Renal pelvis (tissue), 12 donors: ENCODE data around the gene OST4. TPM values are rescaled to one million over a fixed set of nuclear protein-coding genes. Genes with fewer than 3 reads are reported as not detected.
"Not testable (repeated sequence)": the region's sequence is repeated elsewhere in the genome, so short reads cannot be mapped to it uniquely, and the experiment has no call there.

Experiments used
- DNase-seq: peaks from one replicate; pipeline ENCODE4 v3.0.0-alpha.2; 2013
- long read RNA-seq, 16 experiments: transcript quantifications; one replicate each; lab custom pipeline, GENCODE V29; 2026
- polyA plus RNA-seq, 3 donors: library from polyadenylated mRNA; unstranded; fragments of 120-200 nt; gene quantifications; one replicate each; pipeline ENCODE4 v1.2.1, GENCODE V29; 2013; ENCODE audit not compliant: insufficient read length in 3 of 3

Gene OST4
- 100 to 1,000 TPM; 228 to 288 (median 247) TPM for polyA plus RNA-seq
- long read RNA-seq, donor 1, transcript OST4-203 (3 exons, 561 nt), result major isoform, 392 of 477 reads
- long read RNA-seq, donor 1, transcript OST4-201 (2 exons, 559 nt), result minor isoform, 85 of 477 reads
- long read RNA-seq, donor 1, partial matches to known transcripts, result 0 of 477 reads
- long read RNA-seq, donor 1, other reads (novel, unspliced or antisense), result 0 of 477 reads
- long read RNA-seq, donor 2, transcript OST4-203 (3 exons, 561 nt), result major isoform, 411 of 531 reads
- long read RNA-seq, donor 2, transcript OST4-201 (2 exons, 559 nt), result minor isoform, 113 of 531 reads
- long read RNA-seq, donor 2, partial matches to known transcripts, result 7 of 531 reads
- long read RNA-seq, donor 2, other reads (novel, unspliced or antisense), result 0 of 531 reads
- long read RNA-seq, donor 3, transcript OST4-203 (3 exons, 561 nt), result major isoform, 375 of 487 reads
- long read RNA-seq, donor 3, transcript OST4-201 (2 exons, 559 nt), result minor isoform, 104 of 487 reads
- long read RNA-seq, donor 3, partial matches to known transcripts, result 8 of 487 reads
- long read RNA-seq, donor 3, other reads (novel, unspliced or antisense), result 0 of 487 reads
- long read RNA-seq, donor 4, transcript OST4-203 (3 exons, 561 nt), result major isoform, 502 of 658 reads
- long read RNA-seq, donor 4, transcript OST4-201 (2 exons, 559 nt), result minor isoform, 146 of 658 reads
- long read RNA-seq, donor 4, partial matches to known transcripts, result 10 of 658 reads
- long read RNA-seq, donor 4, other reads (novel, unspliced or antisense), result 0 of 658 reads
- long read RNA-seq, donor 5, transcript OST4-201 (2 exons, 559 nt), result minor isoform, 34 of 252 reads
- long read RNA-seq, donor 5, transcript OST4-203 (3 exons, 561 nt), result major isoform, 218 of 252 reads
- long read RNA-seq, donor 5, partial matches to known transcripts, result 0 of 252 reads
- long read RNA-seq, donor 5, other reads (novel, unspliced or antisense), result 0 of 252 reads
- long read RNA-seq, donor 6, transcript OST4-203 (3 exons, 561 nt), result major isoform, 282 of 350 reads
- long read RNA-seq, donor 6, transcript OST4-201 (2 exons, 559 nt), result minor isoform, 68 of 350 reads
- long read RNA-seq, donor 6, partial matches to known transcripts, result 0 of 350 reads
- long read RNA-seq, donor 6, other reads (novel, unspliced or antisense), result 0 of 350 reads
- long read RNA-seq, donor 7, transcript OST4-201 (2 exons, 559 nt), result minor isoform, 89 of 541 reads
- long read RNA-seq, donor 7, transcript OST4-203 (3 exons, 561 nt), result major isoform, 445 of 541 reads
- long read RNA-seq, donor 7, partial matches to known transcripts, result 7 of 541 reads
- long read RNA-seq, donor 7, other reads (novel, unspliced or antisense), result 0 of 541 reads
- long read RNA-seq, donor 8, transcript OST4-201 (2 exons, 559 nt), result minor isoform, 53 of 165 reads
- long read RNA-seq, donor 8, transcript OST4-203 (3 exons, 561 nt), result major isoform, 112 of 165 reads
- long read RNA-seq, donor 8, partial matches to known transcripts, result 0 of 165 reads
- long read RNA-seq, donor 8, other reads (novel, unspliced or antisense), result 0 of 165 reads
- long read RNA-seq, donor 9, transcript OST4-201 (2 exons, 559 nt), result minor isoform, 180 of 571 reads
- long read RNA-seq, donor 9, transcript OST4-203 (3 exons, 561 nt), result major isoform, 383 of 571 reads
- long read RNA-seq, donor 9, partial matches to known transcripts, result 8 of 571 reads
- long read RNA-seq, donor 9, other reads (novel, unspliced or antisense), result 0 of 571 reads
- long read RNA-seq, donor 10, transcript OST4-201 (2 exons, 559 nt), result minor isoform, 88 of 428 reads
- long read RNA-seq, donor 10, transcript OST4-203 (3 exons, 561 nt), result major isoform, 340 of 428 reads
- long read RNA-seq, donor 10, partial matches to known transcripts, result 0 of 428 reads
- long read RNA-seq, donor 10, other reads (novel, unspliced or antisense), result 0 of 428 reads
- long read RNA-seq, donor 11, transcript OST4-201 (2 exons, 559 nt), result minor isoform, 52 of 301 reads
- long read RNA-seq, donor 11, transcript OST4-203 (3 exons, 561 nt), result major isoform, 249 of 301 reads
- long read RNA-seq, donor 11, partial matches to known transcripts, result 0 of 301 reads
- long read RNA-seq, donor 11, other reads (novel, unspliced or antisense), result 0 of 301 reads
- long read RNA-seq, donor 12, transcript OST4-201 (2 exons, 559 nt), result minor isoform, 96 of 558 reads
- long read RNA-seq, donor 12, transcript OST4-203 (3 exons, 561 nt), result major isoform, 455 of 558 reads
- long read RNA-seq, donor 12, partial matches to known transcripts, result 7 of 558 reads
- long read RNA-seq, donor 12, other reads (novel, unspliced or antisense), result 0 of 558 reads
- long read RNA-seq, donor 13, transcript OST4-203 (3 exons, 561 nt), result major isoform, 230 of 293 reads
- long read RNA-seq, donor 13, transcript OST4-201 (2 exons, 559 nt), result minor isoform, 63 of 293 reads
- long read RNA-seq, donor 13, partial matches to known transcripts, result 0 of 293 reads
- long read RNA-seq, donor 13, other reads (novel, unspliced or antisense), result 0 of 293 reads
- long read RNA-seq, donor 14, result 0 reads
- long read RNA-seq, donor 15, transcript OST4-203 (3 exons, 561 nt), result major isoform, 512 of 619 reads
- long read RNA-seq, donor 15, transcript OST4-201 (2 exons, 559 nt), result minor isoform, 95 of 619 reads
- long read RNA-seq, donor 15, partial matches to known transcripts, result 5 of 619 reads
- long read RNA-seq, donor 15, other reads (novel, unspliced or antisense), result 7 of 619 reads
- long read RNA-seq, donor 16, transcript OST4-201 (2 exons, 559 nt), result minor isoform, 149 of 573 reads
- long read RNA-seq, donor 16, transcript OST4-203 (3 exons, 561 nt), result major isoform, 418 of 573 reads
- long read RNA-seq, donor 16, partial matches to known transcripts, result 6 of 573 reads
- long read RNA-seq, donor 16, other reads (novel, unspliced or antisense), result 0 of 573 reads

DNA sequence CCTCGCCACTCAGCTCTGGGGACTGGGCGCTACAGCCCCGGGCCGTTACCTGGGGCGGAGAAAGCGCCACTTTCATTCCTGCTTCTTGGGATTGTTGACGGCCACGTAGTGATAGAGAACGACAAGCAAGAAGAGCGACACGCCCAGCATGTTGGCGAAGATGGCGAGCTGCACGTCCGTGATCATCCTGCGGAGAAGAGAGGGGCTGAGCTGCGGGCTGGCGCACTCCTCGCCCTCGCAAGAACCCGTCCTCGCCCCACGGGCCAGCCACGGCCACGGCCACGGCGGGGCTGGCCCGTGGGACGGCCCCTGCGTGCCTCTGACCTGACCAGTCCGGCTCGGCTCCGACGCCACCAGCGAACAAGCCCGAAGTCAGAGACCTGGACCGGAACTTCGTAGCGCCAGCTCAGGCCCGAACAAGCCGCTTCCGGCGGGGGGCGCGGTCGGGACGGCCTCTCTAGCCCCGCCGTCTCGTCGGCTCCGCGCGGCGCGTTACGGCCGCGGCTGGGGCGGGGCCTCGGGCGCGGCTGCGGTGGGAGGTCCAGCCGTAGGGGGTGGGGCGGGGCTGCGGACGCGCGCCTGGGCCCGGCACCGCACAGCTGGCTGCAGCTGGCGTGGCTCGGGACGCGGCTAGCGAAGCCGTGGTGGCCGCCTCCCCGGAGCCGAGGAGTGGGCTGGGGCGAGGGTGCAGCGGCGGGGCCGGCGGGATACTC lies at the start of gene OST4:
TSS of gene OST4 (minus strand) at position 378 of the 713 bp plus-strand sequence.
- peak; percentile 95 for DNase-seq

DNA sequence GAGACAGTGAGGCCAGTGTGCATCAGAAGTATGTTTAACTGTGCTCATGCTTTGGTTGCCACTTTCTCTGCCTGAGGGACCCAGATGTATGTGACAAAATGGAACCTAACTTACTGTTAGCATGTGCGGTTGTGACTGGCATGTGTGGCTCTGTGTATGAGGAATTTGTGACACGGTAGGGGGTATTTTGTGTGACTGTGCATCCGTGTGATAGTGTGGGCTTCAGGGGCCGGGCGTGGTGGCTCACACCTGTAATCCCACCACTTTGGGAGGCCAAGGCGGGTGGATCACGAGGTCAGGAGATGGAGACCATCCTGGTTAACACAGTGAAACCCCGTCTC lies 47.8 kb upstream of the OST4 start:
- DNase-seq, result not testable (repeated sequence)

DNA sequence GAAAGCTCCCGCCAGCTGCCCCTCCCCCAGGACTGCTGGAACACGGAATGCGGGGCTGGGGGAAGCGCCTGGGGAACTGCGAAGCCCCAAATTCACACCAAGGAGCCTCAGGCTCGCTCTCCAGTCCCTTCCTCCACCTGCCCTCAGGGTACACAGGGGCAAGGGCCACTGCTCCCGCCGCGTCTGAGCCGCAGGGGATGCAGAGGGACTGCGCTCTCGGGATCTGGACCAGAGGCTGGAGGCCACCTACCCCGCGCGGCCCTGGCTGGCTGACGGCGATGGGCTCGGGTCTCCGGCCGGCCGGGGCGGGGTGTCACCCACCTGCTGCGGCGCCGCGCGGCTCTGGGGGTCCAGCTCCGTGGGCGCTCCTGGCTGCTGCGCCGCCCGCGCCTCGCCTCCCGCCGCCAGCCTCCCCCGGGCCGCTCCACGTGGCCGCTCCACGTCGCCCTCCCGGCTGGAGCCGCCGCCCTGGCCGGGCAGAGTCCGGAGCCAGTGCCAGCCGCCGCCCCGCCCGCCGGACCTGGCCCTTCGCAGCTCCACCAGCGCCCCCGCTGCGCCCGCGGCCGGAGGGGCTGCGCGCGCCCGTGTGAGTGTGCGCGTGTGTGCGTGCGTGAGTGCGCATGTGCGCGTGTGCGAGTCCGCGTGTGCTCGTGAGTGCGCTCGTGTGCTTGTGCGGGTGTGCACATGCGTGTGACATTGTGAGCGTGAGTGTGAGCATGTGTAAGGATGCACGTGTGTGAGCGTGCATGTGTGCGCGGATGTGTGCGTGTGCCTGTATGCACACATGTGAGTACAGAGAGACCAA lies 47.3 kb upstream of the OST4 start, which contains the start of gene CGREF1:
TSS of gene CGREF1 (minus strand) at position 604 of the 805 bp plus-strand sequence. CDS start 14,762 bp downstream, outside the sequence.
- peak; percentile 9 for DNase-seq

DNA sequence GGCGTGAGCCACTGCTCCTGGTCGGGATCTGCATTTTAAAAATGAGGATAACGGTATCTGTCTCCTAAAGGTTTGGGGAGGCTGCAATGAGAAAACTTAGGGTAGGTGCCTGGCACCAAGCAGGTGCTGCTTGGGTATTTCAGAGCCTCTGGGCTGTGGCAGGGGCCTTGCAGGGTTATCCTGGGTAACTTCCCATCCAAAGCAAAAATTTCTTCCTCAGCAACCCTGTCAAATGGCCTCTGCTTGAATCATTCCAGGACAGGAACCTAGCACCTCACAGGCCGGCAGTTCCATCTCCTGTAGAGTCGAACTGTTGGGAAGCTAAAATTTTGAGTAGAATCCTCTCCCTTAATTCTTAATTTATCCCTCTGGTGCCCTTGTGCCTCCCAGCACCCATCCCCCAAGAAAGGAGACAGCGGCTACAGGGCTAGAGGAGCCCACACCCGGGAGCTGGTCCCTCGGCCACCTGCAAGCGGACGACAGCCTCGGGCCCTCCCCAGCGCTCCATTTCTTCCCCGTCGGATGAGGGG lies 46.6 kb upstream of the OST4 start:
- DNase-seq, result no peak

DNA sequence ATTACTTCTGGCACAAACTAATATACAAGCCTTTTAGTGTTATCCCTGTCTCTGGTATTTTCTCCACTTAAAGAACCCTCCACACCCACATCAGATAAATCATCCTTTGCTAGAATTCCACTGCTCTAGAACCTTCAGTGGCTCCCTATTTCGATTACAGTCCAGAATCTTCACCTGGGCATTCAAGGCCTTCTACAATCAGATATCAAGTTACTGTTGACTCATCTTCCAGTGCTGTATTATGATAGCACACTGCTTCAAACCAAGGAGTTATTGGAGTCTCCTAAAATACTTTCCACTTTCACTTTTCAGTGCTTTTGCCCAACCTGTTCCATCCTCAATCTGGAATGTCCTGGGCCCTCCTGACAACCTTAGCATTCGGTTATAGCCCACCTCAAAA lies 44.1 kb upstream of the OST4 start:
- no peak for DNase-seq

DNA sequence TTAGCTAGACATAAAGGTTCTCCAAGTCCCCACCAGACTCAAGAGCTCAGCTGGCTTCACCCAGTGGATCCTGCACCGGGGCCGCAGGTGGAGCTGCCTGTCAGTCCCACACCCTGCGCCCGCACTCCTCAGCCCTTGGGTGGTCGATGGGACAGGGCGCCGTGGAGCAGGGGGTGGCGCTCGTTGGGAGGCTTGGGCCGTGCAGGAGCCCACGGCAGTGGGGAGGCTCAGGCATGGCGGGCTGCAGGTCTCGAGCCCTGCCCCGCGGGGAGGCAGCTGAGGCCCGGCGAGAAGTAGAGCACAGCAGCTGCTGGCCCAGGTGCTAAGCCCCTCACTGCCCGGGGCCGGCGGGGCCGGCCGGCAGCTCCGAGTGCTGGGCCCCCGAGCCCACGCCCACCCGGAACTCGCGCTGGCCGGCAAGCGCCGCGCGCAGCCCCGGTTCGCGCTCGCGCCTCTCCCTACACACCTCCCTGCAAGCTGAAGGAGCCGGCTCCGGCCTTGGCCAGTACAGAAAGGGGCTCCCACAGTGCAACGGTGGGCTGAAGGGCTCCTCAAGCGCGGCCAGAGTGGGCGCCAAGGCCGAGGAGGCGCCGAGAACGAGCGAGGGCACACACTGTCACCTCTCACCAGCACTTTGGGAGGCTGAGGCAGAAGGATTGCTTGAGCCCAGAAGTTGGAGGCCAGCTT lies 40.1 kb upstream of the OST4 start:
- not testable (repeated sequence) for DNase-seq

DNA sequence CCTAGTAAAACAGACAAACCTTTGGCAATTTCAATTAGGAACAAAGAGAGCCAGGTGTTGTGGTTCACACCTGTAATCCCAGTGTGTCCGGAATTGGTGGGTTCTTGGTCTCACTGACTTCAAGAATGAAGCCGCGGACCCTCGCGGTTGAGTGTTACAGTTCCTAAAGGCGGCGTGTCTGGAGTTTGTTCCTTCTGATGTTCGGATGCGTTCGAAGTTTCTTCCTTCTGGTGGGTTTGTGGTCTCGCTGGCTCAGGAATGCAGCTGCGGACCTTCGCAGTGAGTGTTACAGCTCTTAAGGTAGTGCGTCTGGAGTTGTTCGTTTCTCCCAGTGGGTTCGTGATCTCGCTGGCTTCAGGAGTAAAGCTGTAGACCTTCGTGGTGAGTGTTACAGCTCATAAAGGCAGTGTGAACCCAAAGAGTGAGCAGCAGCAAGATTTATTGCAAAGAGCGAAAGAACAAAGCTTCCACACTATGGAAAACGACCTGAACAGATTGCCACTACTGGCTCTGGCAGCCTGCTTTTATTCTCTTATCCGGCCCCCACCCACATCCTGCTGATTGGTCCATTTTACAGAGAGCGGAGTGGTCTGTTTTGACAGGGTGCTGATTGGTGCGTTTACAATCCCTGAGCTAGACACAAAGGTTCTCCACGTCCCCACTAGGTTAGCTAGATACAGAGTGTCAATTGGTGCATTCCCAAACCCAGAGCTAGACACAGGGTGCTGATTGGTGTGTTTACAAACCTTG lies 39.3 kb upstream of the OST4 start:
- DNase-seq, result not testable (repeated sequence)

DNA sequence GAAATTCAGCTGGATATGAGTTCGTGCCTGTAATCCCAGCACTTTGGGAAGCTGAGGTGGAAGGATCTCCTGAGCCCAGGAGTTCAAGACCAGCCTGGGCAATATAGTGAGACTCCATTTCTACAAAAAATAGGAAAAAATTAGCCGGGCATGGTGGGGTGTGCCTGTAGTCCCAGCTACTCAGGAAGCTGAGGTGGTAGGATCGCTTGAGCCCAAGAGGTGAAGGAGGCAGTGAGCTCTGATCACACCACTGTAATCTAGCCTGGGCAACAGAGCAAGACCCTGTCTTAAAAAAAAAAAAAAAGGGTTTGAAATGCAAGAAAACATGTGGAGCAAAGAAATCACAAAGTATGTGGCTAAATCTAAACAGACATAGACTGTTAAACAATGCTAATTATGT lies 37.6 kb upstream of the OST4 start:
- no peak for DNase-seq

DNA sequence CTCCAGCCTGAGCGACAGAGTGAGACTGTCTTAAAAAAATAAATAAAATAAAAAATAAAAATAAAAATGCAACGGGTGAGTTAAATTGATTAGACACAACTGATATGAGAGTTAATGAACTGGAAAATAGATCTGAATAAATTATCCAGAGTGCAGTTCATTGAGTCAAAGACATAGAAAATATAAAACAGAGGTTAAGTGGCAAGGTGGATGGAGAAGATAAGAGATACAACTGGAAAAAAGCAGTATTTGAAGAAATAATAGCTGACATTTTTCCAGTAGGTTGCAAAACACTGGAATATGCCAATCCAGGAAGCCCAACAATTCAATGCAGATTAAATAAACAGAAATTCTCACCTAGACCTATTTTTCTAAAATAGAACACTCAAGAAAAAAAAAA lies 36.8 kb upstream of the OST4 start:
- DNase-seq, result no peak

DNA sequence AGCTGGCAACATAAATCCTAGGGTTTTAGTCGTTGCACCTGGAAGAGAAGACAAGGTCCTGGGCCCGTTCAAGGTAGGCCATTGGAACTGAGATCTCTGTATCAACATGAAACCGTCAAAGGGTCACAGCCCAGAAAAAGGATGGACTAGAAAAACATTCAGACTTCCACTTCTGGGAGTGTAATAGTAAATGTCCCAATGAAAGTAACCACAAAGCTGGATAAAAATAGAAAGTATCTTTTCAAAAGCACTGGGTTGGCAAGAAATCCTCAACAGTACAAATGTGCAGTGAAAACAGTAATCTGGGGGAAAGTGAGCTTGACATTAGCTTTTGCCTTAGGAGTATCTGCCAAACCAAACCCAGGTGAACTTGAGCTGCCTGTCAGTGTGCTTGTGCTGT lies 34.5 kb upstream of the OST4 start:
- no peak for DNase-seq

DNA sequence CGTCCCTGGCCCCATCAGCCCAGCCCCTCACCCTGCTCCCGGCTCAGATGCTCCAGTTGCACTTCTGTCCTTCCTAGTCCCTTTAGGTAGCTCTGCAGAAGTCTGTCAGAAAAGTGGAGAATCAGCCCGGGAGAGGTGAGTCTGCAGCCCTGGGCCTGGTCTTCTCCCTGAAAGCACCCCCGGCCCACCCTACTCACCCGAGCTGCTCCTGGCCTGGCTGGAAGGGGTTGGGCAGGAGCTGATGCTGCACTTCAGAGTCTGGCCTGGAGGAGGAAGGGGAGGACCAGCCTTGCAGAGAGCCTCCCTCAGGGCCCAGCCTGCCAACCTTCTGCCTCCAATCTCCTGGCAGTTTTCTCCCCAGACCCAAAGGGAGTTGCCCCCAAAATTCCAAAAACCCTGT lies 30.9 kb upstream of the OST4 start:
- DNase-seq, result no peak

DNA sequence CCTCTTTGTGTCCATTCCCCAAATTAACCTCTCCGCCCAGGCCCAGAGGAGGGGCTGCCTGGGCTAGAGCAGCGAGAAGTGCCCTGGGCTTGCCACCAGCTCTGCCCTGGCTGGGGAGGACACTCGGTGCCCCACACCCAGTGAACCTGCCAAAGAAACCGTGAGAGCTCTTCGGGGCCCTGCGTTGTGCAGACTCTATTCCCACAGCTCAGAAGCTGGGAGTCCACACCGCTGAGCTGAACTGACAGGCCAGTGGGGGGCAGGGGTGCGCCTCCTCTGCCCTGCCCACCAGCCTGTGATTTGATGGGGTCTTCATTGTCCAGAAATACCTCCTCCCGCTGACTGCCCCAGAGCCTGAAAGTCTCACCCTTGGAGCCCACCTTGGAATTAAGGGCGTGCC lies 28.6 kb upstream of the OST4 start:
- DNase-seq, result no peak

DNA sequence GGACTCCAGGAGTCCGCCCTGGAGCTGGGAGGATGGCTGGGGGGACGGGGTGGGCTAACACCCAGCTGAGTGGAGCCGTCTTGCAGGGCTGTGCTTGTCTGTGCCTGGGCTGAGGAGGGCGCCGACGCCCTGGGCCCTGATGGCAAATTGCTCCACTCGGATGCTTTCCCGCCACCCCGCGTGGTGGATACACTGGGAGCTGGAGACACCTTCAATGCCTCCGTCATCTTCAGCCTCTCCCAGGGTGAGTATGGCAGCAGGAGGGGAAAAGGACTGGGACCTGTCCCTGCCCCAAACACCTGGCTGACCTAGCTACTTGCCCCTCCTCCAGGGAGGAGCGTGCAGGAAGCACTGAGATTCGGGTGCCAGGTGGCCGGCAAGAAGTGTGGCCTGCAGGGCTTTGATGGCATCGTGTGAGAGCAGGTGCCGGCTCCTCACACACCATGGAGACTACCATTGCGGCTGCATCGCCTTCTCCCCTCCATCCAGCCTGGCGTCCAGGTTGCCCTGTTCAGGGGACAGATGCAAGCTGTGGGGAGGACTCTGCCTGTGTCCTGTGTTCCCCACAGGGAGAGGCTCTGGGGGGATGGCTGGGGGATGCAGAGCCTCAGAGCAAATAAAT lies 28.0 kb upstream of the OST4 start:
- no peak for DNase-seq

DNA sequence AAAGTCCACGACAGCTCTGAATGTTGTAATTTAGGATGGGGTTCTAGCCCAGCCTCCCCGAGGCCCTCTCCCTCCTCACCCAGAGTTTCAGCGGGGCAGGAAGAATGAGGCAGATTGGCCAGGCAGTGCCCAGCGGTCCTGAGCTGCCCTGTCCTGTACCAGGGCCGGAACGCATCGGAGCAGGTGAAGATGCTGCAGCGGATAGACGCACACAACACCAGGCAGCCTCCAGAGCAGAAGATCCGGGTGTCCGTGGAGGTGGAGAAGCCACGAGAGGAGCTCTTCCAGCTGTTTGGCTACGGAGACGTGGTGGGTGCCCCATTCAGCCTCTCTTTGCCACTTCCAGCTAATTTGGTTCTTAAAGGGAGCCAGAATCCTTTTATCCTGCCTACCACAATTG lies 25.9 kb upstream of the OST4 start:
- DNase-seq, result no peak
